Esophagus muscularis mucosa (tissue), 4 donors: ENCODE results near the gene PCDH12. TPM values are rescaled to one million over a fixed set of nuclear protein-coding genes. Genes with fewer than 3 reads are reported as not detected.

ENCODE experiments used
- DNase-seq: peaks from one replicate; pipeline ENCODE4 v3.0.0-alpha.2; 2017; ENCODE audit errors: extremely low spot score
- H3K27ac ChIP-seq, 4 donors: fragments of 200-600 bp; sonication (generic); replicated peaks in 1 of 4; 1 replicate in 3 of 4; 2 replicates in 1 of 4; pipeline ENCODE4 v1.5.1; 2016 to 2019; ENCODE audit warnings: mild to moderate bottlenecking in 1 of 4
- H3K27me3 ChIP-seq, 4 donors: fragments of 200-600 bp; sonication (generic); one replicate each; pipeline versions ENCODE4 v1.5.1 to v1.6.0; 2016 to 2019
- H3K36me3 ChIP-seq, 4 donors: fragments of 200-600 bp; sonication (generic); one replicate each; pipeline ENCODE4 v1.5.1; 2016 to 2019
- H3K4me1 ChIP-seq, 4 donors: fragments of 200-600 bp; sonication (generic); one replicate each; pipeline ENCODE4 v1.5.1; 2016 to 2019
- H3K4me3 ChIP-seq, 4 donors: fragments of 200-600 bp; sonication (generic); 1 replicate in 2 of 4; 2 replicates in 2 of 4; pipeline ENCODE4 v1.5.1; 2016 to 2019; ENCODE audit warnings: mild to moderate bottlenecking in 4 of 4, moderate library complexity in 1 of 4
- H3K9me3 ChIP-seq, 4 donors: fragments of 200-600 bp; sonication (generic); 1 replicate in 3 of 4; 2 replicates in 1 of 4; pipeline ENCODE4 v1.5.1; 2016 to 2019
- EP300 ChIP-seq: sonication (generic); formaldehyde crosslinking; IDR thresholded peaks from one replicate; pipeline ENCODE4 v1.6.1; 2017; ENCODE audit warnings: antibody characterized with exemption
- POLR2A ChIP-seq: fragments of 450-650 bp; IDR thresholded peaks from one replicate; pipeline ENCODE4 v1.6.1; 2017; ENCODE audit warnings: antibody characterized with exemption, moderate library complexity, mild to moderate bottlenecking, low read depth
- POLR2AphosphoS5 ChIP-seq, 2 donors: sonication (generic); formaldehyde crosslinking; IDR thresholded peaks; one replicate each; pipeline ENCODE4 v1.6.1; 2017; ENCODE audit warnings: antibody characterized with exemption in 2 of 2
- WGBS: methylation state at CpG from one replicate; pipeline ENCODE4 v1.1.5; 2018; 5-methylcytosine and 5-hydroxymethylcytosine counted together
- intact Hi-C: fragments of 100-400 bp; cut with DNase I; formaldehyde crosslinking; loops from one replicate; pipeline ENCODE4 v1.15.1; 2023
- total RNA-seq, 4 donors: library from RNA; depleted of rRNA; stranded (reverse); fragments of >200 nt; gene quantifications; one replicate each; pipeline versions ENCODE4 v1.1.0 to v1.2.1, GENCODE V29; 2016
- TF ChIP-seq, protein P1 (sequence below), 3 experiments: fragments of 200-600 bp in 2 of 3; fragments of 450-650 bp in 1 of 3; sonication (generic) in 2 of 3; IDR thresholded peaks; one replicate each; pipeline ENCODE4 v1.5.1; 2017 to 2019; ENCODE audit warnings: antibody characterized with exemption in 3 of 3, mild to moderate bottlenecking in 2 of 3, moderate library complexity in 1 of 3

Gene PCDH12
- total RNA-seq, 4 donors from 2014 or later: 1.2 to 6.7 (median 3.5) TPM

GRCh38 chr5:141945511-141946051 lies 12.4 kb downstream of the PCDH12 start:
- Histone ChIP-seq H3K27ac (peak overlapping the region in 3 of 4 donors; percentile 13 to 34 (median 27)), H3K27me3 (no peaks in the 10 kb centered on the region), H3K4me3 (no peak overlapping the region), H3K4me1 (peaks cover 23 to 40% (median 35%) of the 10 kb centered on the region in 4 donors), H3K9me3 (no peaks in the 10 kb centered on the region), H3K36me3 (peaks cover 0 to 40% (median 5%) of the 10 kb centered on the region in 4 donors)
- DNase-seq: no peak
- intact Hi-C loops: no loop called here
- 63% methylated on average over 15 of the region's 25 CpGs for WGBS
- TF ChIP-seq, protein P1, sequence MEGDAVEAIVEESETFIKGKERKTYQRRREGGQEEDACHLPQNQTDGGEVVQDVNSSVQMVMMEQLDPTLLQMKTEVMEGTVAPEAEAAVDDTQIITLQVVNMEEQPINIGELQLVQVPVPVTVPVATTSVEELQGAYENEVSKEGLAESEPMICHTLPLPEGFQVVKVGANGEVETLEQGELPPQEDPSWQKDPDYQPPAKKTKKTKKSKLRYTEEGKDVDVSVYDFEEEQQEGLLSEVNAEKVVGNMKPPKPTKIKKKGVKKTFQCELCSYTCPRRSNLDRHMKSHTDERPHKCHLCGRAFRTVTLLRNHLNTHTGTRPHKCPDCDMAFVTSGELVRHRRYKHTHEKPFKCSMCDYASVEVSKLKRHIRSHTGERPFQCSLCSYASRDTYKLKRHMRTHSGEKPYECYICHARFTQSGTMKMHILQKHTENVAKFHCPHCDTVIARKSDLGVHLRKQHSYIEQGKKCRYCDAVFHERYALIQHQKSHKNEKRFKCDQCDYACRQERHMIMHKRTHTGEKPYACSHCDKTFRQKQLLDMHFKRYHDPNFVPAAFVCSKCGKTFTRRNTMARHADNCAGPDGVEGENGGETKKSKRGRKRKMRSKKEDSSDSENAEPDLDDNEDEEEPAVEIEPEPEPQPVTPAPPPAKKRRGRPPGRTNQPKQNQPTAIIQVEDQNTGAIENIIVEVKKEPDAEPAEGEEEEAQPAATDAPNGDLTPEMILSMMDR (IDR thresholded peaks at IDR 0.05): no peak
- TF ChIP-seq POLR2A (no peak), POLR2AphosphoS5 (IDR thresholded peaks at IDR 0.05) (no peak), EP300 (no peak)

DNA sequence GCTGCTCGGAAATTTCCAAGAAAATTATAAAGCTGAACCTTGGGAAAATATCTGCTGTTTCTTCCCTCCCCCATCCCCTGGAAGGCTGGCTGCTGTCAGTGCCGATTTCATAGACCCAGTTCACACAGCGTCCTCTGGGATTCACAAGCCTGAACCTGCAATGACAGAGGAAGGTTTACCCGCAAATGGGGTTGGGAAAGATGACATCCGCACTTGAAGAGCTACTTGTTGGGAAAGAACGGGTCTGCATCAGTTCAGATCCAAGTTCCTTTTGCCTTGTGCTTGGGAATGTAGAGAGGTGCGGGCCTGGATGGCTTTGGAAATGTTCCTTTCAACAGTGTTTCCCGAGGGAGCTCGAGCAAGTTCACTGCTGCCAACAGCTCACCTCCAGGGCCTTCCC lies 13.9 kb downstream of the PCDH12 start:
- 86% methylated on average over 9 of the region's 9 CpGs for WGBS
- intact Hi-C loops: no loop called here
- H3K27ac ChIP-seq: no peak overlapping the region
- TF ChIP-seq, protein P1 (IDR thresholded peaks at IDR 0.05): no peak
- no peak for TF ChIP-seq POLR2A
- no peak for TF ChIP-seq EP300
- TF ChIP-seq POLR2AphosphoS5 (IDR thresholded peaks at IDR 0.05): no peak
- H3K4me3 ChIP-seq: no peak overlapping the region
- DNase-seq: no peak
- peaks cover 0 to 40% (median 14%) of the 10 kb centered on the region in 4 donors for H3K36me3 ChIP-seq
- H3K4me1 ChIP-seq: peaks cover 23 to 40% (median 35%) of the 10 kb centered on the region in 4 donors
- no peaks in the 10 kb centered on the region for H3K27me3 ChIP-seq
- no peaks in the 10 kb centered on the region for H3K9me3 ChIP-seq

DNA sequence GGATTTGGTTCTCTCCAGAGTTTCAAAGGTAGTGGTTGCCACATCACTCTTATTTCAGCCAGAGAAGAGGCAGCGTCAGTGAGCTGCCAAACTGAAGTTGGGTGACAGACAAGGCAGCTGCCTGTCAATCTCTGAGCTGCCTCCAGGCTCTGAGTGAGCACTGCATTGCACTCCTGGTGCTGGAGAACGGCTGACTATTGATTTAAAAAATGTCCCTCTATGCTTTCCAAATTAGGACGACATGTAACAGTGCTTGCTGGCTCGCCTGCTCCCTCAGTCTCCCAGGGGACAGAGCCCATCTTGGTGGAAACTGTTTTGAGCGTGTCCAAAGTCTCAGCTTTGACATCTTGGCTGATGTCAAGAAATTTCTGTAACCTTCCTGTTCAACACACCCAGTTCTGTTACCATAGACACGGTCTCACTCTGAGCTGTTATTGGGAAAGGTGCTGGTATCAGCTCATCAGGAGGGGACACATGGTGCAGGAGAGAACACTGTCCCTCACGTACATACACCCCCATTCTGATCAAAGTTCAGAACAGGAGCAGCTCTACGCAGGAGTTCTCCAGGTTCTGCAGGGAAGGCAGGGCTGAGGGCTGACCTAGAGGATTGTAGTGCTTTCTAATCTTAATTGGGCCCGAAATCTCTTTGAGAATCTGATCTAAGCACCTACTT lies 15.7 kb downstream of the PCDH12 start:
- intact Hi-C loops: no loop called here
- WGBS: 63% methylated on average over 9 of the region's 9 CpGs
- Histone ChIP-seq H3K4me3 (no peak overlapping the region), H3K9me3 (no peaks in the 10 kb centered on the region), H3K27me3 (no peaks in the 10 kb centered on the region), H3K4me1 (peaks cover 23 to 36% (median 34%) of the 10 kb centered on the region in 4 donors), H3K27ac (peak overlapping the region in 2 of 4 donors; percentile 7 to 22), H3K36me3 (peaks cover 13 to 50% (median 30%) of the 10 kb centered on the region in 4 donors)
- no peak for TF ChIP-seq POLR2A
- no peak for TF ChIP-seq EP300
- no peak for TF ChIP-seq POLR2AphosphoS5 (IDR thresholded peaks at IDR 0.05)
- TF ChIP-seq, protein P1 (IDR thresholded peaks at IDR 0.05): no peak
- DNase-seq: no peak

DNA sequence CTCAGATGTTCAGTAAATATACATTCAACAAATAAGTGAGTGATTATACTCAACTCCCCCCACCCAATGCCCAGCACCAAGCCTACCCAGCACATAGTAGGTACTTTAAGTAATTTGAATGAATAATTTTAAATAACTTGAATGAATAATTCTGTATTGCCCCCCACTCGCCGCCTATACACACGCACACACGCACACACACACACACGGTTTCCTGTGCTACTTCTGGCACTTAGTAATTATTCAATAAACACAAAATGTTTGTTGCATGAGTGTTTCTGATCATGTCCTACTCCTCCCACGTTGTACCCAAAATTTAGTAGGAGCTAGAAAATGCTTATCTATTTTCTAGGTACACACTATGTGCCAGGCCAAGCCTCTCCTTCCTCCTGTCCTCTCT lies 16.2 kb downstream of the PCDH12 start:
- H3K27ac ChIP-seq: peak overlapping the region in 2 of 4 donors; percentile 22 to 53
- 83% methylated on average over 6 of the region's 6 CpGs for WGBS
- DNase-seq: no peak
- TF ChIP-seq EP300: no peak
- TF ChIP-seq, protein P1 (IDR thresholded peaks at IDR 0.05): no peak
- TF ChIP-seq POLR2AphosphoS5 (IDR thresholded peaks at IDR 0.05): no peak
- TF ChIP-seq POLR2A: no peak
- no peaks in the 10 kb centered on the region for H3K9me3 ChIP-seq
- peaks cover 19 to 55% (median 35%) of the 10 kb centered on the region in 4 donors for H3K36me3 ChIP-seq
- H3K4me3 ChIP-seq: no peak overlapping the region
- H3K4me1 ChIP-seq: peaks cover 23 to 36% (median 34%) of the 10 kb centered on the region in 4 donors
- no peaks in the 10 kb centered on the region for H3K27me3 ChIP-seq
- intact Hi-C loops: no loop called here
